ENCODE data around the gene GRK6. TPM values are rescaled to one million over a fixed set of nuclear protein-coding genes. Genes with fewer than 3 reads are reported as not detected.
A peak's percentile ranks its signal among the peaks of the same experiment; 100 is the strongest.

GRK6 gene
- polyA plus RNA-seq, 1 donor from 2014 or later: 22.6 TPM

GRCh38 chr5:177456976-177457851, 30.7 kb downstream of the GRK6 start:
- no peaks in the 10 kb centered on the region for H3K9me2 ChIP-seq (ENCODE audit: insufficient read depth, low read length)
- no peaks in the 10 kb centered on the region for H3K9me3 ChIP-seq (ENCODE audit: low read length)
- peaks cover 19% of the 10 kb centered on the region for H4K20me1 ChIP-seq (ENCODE audit: insufficient read depth)
- H3K36me3 ChIP-seq (ENCODE audit: insufficient read depth, low read length): peaks cover 9% of the 10 kb centered on the region
- H3K27me3 ChIP-seq (ENCODE audit: insufficient read depth, low read depth, low read length): no peaks in the 10 kb centered on the region
- peak overlapping the region; percentile 72 for H3K4me3 ChIP-seq (ENCODE audit: low read length)
- no peak overlapping the region for H3K4me2 ChIP-seq (ENCODE audit: low read length)
- H3K79me2 ChIP-seq (replicated peaks; ENCODE audit: insufficient read depth, low read length): peaks cover 7% of the 10 kb centered on the region
- TF ChIP-seq SMC3 (conservative IDR thresholded peaks at IDR 0.05; ENCODE audit: poor library complexity) (no peak), CTCF (IDR thresholded peaks at IDR 0.05; ENCODE audit: poor library complexity, severe bottlenecking) (peak; percentile 72), TAF1 (IDR thresholded peaks at IDR 0.05; ENCODE audit: low read depth) (peak; percentile 55), EZH2 (IDR thresholded peaks at IDR 0.05; ENCODE audit: borderline replicate concordance, insufficient read depth, low read length, poor library complexity, severe bottlenecking) (no peak), RAD21 (conservative IDR thresholded peaks at IDR 0.05) (no peak), MXI1 (conservative IDR thresholded peaks at IDR 0.05; ENCODE audit: poor library complexity, severe bottlenecking) (no peak), POLR2AphosphoS5 (IDR thresholded peaks at IDR 0.05) (peak; percentile 34), REST (IDR thresholded peaks at IDR 0.05; ENCODE audit: borderline replicate concordance) (no peak), EP300 (conservative IDR thresholded peaks at IDR 0.05; ENCODE audit: poor library complexity, severe bottlenecking) (no peak)
- H3F3A ChIP-seq (ENCODE audit: insufficient read depth, low read length, poor library complexity, severe bottlenecking): peaks cover 5% of the 10 kb centered on the region
- peak overlapping the region; percentile 90 for H3K27ac ChIP-seq (ENCODE audit: low read length)
- no peak overlapping the region for H2AFZ ChIP-seq (ENCODE audit: low read depth, low read length)
- peak overlapping the region; percentile 86 for H3K9ac ChIP-seq (ENCODE audit: low read length)

GRCh38 chr5:177457852-177458681, 31.6 kb downstream of the GRK6 start:
- Histone ChIP-seq H3K4me3 (ENCODE audit: low read length) (peak overlapping the region; percentile 72), H3K27ac (ENCODE audit: low read length) (peak overlapping the region; percentile 90)

More at GRCh38 chr5:177457852-177458681, 31.6 kb downstream of the GRK6 start:
- peaks cover 9% of the 10 kb centered on the region for H3K36me3 ChIP-seq (ENCODE audit: insufficient read depth, low read length)
- peak overlapping the region; percentile 67 for H3K9ac ChIP-seq (ENCODE audit: low read length)
- no peaks in the 10 kb centered on the region for H3K9me3 ChIP-seq (ENCODE audit: low read length)
- peaks cover 19% of the 10 kb centered on the region for H4K20me1 ChIP-seq (ENCODE audit: insufficient read depth)
- H3K79me2 ChIP-seq (replicated peaks; ENCODE audit: insufficient read depth, low read length): peaks cover 8% of the 10 kb centered on the region
- no peak overlapping the region for H2AFZ ChIP-seq (ENCODE audit: low read depth, low read length)
- H3K9me2 ChIP-seq (ENCODE audit: insufficient read depth, low read length): no peaks in the 10 kb centered on the region
- TF ChIP-seq EZH2 (IDR thresholded peaks at IDR 0.05; ENCODE audit: borderline replicate concordance, insufficient read depth, low read length, poor library complexity, severe bottlenecking) (no peak), MXI1 (conservative IDR thresholded peaks at IDR 0.05; ENCODE audit: poor library complexity, severe bottlenecking) (no peak), SMC3 (conservative IDR thresholded peaks at IDR 0.05; ENCODE audit: poor library complexity) (no peak), CTCF (IDR thresholded peaks at IDR 0.05; ENCODE audit: poor library complexity, severe bottlenecking) (no peak), TAF1 (IDR thresholded peaks at IDR 0.05; ENCODE audit: low read depth) (no peak), RAD21 (conservative IDR thresholded peaks at IDR 0.05) (no peak), POLR2AphosphoS5 (IDR thresholded peaks at IDR 0.05) (no peak), REST (IDR thresholded peaks at IDR 0.05; ENCODE audit: borderline replicate concordance) (no peak), EP300 (conservative IDR thresholded peaks at IDR 0.05; ENCODE audit: poor library complexity, severe bottlenecking) (no peak)
- H3F3A ChIP-seq (ENCODE audit: insufficient read depth, low read length, poor library complexity, severe bottlenecking): peaks cover 5% of the 10 kb centered on the region
- no peaks in the 10 kb centered on the region for H3K27me3 ChIP-seq (ENCODE audit: insufficient read depth, low read depth, low read length)
- H3K4me2 ChIP-seq (ENCODE audit: low read length): no peak overlapping the region

Data from neural cell (in vitro differentiated cells).